ENCODE results near the gene MACROD2.

MACROD2 gene

DNA sequence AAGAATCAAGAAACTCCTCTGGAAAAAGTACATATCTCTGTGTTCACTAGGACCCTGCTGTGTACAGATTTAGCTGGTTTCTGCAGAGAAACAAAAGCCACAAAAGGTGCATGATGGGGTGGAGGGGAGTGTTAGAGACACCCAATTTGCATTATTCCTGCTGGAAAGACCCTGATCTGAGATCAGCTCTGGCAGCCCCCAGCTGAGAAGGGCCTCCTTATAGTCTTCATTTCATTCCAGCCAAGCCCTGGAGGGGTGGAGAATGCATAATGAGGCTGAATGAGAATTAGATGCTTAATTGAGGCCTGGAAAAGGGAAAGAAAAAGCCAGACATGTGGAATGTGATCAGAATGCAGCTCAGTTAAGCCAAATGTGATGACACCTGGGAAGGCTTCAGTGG, 2032.4 kb downstream of the MACROD2 start:
- DNase-seq = no peak

DNA sequence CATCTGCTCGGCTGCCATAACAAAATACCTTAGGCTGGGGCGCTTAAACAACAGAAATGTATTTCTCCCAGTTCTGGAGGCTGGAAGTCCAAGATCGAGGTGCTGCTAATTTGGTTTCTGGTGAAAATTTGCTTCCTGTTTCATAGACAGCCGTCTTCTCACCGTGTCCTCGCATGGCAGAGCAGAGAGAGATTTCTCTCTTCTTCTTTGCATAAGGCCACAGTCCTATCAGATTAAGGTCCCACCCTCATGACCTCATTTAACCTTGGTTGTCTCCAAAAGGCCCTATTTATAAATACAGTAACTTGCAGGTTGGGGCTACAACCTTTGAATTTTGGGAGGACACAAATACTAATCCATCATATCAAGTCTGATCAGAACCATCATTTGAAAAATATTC, 2033.6 kb downstream of the MACROD2 start:
- DNase-seq = no peak

- no peak for DNase-seq
These were observed 2034.9 kb downstream of the MACROD2 start for GRCh38 chr20:16030253-16030652.

- DNase-seq = no peak
These were observed 2040.3 kb downstream of the MACROD2 start for GRCh38 chr20:16035576-16035975.

DNA sequence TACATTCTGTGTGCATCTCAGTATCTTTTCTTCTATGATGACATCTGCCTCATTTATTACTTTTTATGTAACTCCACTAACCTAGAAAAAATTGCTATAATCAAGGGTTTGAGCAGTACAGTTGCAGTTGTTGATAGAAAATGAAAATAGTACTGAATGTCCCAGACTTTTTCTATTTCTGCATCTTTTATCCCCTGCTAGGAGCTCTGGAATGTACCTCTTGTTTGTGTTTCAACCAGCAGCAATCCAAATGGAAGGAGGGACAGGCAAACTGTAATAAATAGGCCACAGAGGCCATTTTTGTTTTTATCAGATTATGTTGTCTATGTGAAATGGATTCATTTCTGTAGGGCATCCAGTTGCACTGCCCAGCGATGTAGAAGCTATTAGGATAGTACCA, 2041.0 kb downstream of the MACROD2 start:
- DNase-seq = no peak

DNA sequence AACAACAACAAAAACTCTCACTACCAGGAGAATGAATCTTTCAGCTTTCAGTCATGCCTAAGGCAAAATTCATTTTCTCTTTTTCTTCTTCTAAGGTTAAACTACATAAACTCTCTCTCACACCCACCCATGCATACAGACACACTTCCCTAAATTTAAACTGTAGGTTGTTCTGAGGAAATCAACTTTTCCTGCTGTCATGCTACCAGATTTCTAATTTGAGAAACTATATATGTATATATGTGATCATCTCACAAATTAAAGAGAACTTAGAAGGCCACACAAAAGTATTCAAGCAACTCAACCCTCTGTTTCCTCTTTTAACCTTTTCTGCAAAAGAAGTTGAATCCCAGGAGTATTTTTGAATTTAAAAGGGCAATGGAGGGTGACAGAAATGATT, 2045.4 kb downstream of the MACROD2 start:
- no peak for DNase-seq

DNA sequence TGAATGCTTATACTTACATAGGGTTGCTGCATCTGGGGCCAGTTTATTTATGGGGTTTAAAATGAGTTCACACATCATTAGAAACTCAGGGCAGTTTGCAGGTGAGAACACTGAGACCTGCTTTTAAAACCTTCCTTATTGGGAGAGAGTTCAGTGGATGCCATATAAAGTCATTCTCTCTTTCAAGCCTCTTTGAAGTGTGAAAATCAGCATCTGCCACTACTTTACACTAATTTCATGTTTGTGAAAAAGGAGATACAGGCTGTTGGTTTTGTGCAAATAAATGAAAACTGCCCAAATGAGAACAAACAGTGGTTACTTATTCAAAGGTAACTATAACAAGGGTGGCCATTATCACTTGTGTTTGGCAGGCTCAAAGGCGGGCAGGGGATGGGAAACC, 2047.4 kb downstream of the MACROD2 start:
- DNase-seq = no peak

- DNase-seq = no peak
These were observed 2048.6 kb downstream of the MACROD2 start for GRCh38 chr20:16043931-16044330.

GRCh38 chr20:16048876-16049275, 2053.6 kb downstream of the MACROD2 start:
- no peak for DNase-seq

DNA sequence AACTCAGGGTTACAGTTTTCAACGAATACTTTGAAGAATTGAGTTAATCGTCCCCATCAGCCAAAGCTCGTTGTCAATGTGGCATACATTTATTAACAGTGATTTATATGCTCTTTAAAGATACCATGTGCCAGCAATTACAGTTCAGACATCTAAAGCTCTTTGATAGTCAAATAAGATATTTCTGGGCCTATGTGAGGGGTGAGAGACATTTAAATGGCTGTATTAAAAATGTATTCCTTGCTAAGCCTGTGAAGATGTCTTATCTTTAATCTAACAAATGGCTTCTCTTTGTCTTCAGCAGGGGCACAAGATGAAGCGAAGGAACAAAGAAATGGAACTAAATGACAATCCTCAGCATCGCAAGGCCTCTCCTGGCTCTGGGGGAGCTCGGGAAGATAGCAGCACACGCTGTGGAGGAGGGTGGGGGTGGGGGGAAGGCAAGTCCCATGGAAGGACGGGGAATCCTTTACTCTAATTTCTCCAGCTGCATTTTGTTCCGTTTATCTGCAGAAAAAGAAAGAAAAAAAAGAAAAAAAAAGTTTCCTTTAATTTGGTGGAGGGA, 2054.3 kb downstream of the MACROD2 start:
- no peak for DNase-seq

GRCh38 chr20:16050366-16050765, 2055.1 kb downstream of the MACROD2 start:
- DNase-seq = no peak

GRCh38 chr20:16051968-16052367, 2056.7 kb downstream of the MACROD2 start:
- no peak for DNase-seq

- no peak for DNase-seq
These were observed 2057.1 kb downstream of the MACROD2 start for GRCh38 chr20:16052456-16052855.

GRCh38 chr20:16054985-16055384, 2059.7 kb downstream of the MACROD2 start:
- no peak for DNase-seq

GRCh38 chr20:16057651-16058050, 2062.3 kb downstream of the MACROD2 start:
- DNase-seq = no peak

DNA sequence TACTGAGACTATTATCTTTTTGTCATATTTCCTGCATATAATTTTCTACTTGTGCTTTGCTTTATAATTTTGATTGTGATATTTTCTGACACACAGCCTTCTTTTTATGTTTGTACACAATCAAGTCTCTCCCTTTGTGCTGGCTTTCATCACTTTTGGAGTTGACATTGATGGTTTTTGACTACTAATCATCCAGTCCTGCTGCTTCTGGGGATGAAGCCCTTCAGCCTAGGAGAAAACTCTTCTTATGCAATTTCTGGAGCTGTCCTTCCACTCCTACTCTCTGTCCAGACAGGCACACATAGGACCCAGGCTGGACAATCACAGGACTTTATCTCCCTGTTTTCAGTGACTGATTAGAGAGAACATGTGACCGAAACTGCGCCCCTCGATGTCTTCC, 2063.0 kb downstream of the MACROD2 start:
- no peak for DNase-seq

DNA sequence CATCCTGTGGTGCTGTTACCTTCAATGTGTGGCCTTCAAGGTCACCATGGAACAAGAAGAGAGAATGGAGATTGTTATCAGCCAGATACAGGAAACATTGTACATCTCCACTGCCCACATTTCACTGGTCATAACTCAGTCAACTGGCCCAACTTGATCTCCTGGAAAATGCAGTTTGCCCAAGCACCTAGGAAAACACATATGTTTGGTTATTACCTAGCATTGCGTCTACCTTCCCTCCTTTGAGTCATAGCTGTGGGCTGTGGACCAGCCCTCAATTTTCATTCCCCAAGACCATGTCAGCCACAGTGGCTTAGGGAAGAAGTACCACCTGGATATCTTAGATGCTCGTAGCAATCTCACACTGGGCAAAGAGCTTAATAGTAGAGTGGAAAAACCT, 2064.5 kb downstream of the MACROD2 start:
- DNase-seq = no peak

- no peak for DNase-seq
These were observed 2066.0 kb downstream of the MACROD2 start for GRCh38 chr20:16061351-16061750.

- no peak for DNase-seq
These were observed 2067.6 kb downstream of the MACROD2 start for GRCh38 chr20:16062661-16063581.

GRCh38 chr20:16063881-16064280, 2068.6 kb downstream of the MACROD2 start:
- DNase-seq = no peak

DNA sequence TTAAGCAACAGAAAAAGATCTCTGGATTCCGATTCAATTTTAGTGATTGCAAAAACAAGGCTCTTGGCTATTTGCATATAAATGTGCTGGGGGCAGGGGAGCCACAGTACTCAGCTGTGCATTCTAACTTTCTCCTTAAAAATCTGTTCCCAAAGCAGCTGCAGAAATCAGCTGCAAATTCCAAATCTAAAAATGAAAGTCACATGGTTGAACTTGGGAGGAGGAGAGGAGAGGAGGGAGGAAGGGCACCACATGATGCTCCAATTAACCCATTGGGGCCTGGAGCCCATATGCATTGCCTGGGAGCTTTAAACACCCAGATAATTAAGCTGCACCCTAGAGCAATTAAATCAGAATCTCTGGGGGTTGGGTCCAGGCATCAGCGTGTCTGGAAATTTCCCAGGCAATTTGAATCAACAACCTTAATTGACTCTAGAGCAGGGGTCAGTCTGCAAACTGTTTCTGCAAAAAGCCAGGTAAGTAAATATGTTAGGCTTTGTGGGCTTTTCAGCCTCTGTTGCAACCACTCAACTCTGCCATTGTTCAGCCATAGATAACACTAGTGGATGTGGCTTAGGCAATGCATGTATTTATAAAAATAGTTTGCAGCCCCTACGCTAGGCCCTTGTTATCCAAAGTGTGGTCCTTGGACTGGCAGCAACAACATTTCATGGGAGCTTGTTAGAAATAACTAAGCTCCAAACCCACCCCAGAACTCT, 2069.8 kb downstream of the MACROD2 start:
- DNase-seq = no peak

DNA sequence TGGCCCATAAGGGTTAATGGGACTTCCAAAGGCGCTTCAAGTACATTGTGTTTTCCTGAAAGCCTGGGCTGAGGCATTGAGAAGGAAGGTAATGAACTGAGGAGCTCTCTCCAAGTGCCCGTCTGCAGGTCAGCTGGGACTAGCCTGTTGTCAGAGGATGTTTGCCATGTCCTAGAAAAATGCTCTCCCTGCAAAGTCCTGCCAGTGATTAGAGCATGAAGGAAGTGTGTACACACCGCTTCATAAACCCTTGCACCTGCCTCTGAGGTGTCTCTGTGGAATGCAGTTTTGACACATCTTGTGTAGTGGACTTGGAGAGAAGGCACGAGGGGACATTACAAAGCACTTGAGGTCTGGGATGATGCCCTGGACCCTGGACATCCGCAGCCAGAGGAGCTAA, 2071.3 kb downstream of the MACROD2 start:
- DNase-seq = no peak

- DNase-seq = no peak
These were observed 2074.2 kb downstream of the MACROD2 start for GRCh38 chr20:16069389-16070010.

Measured in NCI-H1092 (cell line).